Measurements from ENCODE around the gene RHOG.

- TF ChIP-seq, protein P1, sequence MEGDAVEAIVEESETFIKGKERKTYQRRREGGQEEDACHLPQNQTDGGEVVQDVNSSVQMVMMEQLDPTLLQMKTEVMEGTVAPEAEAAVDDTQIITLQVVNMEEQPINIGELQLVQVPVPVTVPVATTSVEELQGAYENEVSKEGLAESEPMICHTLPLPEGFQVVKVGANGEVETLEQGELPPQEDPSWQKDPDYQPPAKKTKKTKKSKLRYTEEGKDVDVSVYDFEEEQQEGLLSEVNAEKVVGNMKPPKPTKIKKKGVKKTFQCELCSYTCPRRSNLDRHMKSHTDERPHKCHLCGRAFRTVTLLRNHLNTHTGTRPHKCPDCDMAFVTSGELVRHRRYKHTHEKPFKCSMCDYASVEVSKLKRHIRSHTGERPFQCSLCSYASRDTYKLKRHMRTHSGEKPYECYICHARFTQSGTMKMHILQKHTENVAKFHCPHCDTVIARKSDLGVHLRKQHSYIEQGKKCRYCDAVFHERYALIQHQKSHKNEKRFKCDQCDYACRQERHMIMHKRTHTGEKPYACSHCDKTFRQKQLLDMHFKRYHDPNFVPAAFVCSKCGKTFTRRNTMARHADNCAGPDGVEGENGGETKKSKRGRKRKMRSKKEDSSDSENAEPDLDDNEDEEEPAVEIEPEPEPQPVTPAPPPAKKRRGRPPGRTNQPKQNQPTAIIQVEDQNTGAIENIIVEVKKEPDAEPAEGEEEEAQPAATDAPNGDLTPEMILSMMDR (conservative IDR thresholded peaks at IDR 0.05): no peak
- no peak for TF ChIP-seq EZH2 (IDR thresholded peaks at IDR 0.05; ENCODE audit: low read depth)
Measured at GRCh38 chr11:3867209-3868091, 26.7 kb upstream of the RHOG start.
